ENCODE measurements around the gene BPHL.
"Not testable (repeated sequence)": the region's sequence is repeated elsewhere in the genome, so short reads cannot be mapped to it uniquely, and the experiment has no call there.

DNA sequence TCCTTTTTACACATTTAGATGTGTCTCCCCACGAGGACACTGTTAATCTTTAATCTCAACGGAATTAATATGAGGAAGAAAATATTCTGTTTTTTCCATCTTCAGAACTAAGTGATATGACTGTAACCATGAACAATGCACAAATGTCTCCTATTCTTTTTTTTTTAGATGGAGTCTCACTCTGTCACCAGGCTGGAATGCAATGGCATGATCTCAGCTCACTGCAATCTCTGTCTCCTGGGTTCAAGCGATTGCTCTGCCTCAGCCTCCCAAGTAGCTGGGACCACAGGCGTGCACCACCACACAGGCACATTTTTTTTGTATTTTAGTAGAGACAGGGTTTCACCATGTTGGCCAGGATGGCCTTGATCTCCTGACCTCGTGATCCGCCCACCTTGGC, 19.4 kb downstream of the BPHL start:
- not testable (repeated sequence) for TF ChIP-seq POLR2A (IDR thresholded peaks at IDR 0.05; ENCODE audit: borderline replicate concordance, extremely low read depth, insufficient read depth, insufficient read length); YY1 (IDR thresholded peaks at IDR 0.05; ENCODE audit: extremely low read depth, insufficient replicate concordance, low read depth, low read length); CTCF (IDR thresholded peaks at IDR 0.05 in 2 of 3, conservative IDR thresholded peaks at IDR 0.05 in 1 of 3; ENCODE audit: borderline replicate concordance in 1 of 3, insufficient read depth in 1 of 3, low read depth in 2 of 3, low read length in 2 of 3); POLR2AphosphoS5 (IDR thresholded peaks at IDR 0.05; ENCODE audit: low read depth, low read length); EZH2phosphoT487 (IDR thresholded peaks at IDR 0.05; ENCODE audit: borderline replicate concordance); FOSL1 (IDR thresholded peaks at IDR 0.05; ENCODE audit: low read depth); SP1 (IDR thresholded peaks at IDR 0.05; ENCODE audit: low read depth); EZH2 (IDR thresholded peaks at IDR 0.05)
- TF ChIP-seq, protein P1, sequence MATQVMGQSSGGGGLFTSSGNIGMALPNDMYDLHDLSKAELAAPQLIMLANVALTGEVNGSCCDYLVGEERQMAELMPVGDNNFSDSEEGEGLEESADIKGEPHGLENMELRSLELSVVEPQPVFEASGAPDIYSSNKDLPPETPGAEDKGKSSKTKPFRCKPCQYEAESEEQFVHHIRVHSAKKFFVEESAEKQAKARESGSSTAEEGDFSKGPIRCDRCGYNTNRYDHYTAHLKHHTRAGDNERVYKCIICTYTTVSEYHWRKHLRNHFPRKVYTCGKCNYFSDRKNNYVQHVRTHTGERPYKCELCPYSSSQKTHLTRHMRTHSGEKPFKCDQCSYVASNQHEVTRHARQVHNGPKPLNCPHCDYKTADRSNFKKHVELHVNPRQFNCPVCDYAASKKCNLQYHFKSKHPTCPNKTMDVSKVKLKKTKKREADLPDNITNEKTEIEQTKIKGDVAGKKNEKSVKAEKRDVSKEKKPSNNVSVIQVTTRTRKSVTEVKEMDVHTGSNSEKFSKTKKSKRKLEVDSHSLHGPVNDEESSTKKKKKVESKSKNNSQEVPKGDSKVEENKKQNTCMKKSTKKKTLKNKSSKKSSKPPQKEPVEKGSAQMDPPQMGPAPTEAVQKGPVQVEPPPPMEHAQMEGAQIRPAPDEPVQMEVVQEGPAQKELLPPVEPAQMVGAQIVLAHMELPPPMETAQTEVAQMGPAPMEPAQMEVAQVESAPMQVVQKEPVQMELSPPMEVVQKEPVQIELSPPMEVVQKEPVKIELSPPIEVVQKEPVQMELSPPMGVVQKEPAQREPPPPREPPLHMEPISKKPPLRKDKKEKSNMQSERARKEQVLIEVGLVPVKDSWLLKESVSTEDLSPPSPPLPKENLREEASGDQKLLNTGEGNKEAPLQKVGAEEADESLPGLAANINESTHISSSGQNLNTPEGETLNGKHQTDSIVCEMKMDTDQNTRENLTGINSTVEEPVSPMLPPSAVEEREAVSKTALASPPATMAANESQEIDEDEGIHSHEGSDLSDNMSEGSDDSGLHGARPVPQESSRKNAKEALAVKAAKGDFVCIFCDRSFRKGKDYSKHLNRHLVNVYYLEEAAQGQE (IDR thresholded peaks at IDR 0.05; ENCODE audit: low read depth) = not testable (repeated sequence)
- TF ChIP-seq, protein P2, sequence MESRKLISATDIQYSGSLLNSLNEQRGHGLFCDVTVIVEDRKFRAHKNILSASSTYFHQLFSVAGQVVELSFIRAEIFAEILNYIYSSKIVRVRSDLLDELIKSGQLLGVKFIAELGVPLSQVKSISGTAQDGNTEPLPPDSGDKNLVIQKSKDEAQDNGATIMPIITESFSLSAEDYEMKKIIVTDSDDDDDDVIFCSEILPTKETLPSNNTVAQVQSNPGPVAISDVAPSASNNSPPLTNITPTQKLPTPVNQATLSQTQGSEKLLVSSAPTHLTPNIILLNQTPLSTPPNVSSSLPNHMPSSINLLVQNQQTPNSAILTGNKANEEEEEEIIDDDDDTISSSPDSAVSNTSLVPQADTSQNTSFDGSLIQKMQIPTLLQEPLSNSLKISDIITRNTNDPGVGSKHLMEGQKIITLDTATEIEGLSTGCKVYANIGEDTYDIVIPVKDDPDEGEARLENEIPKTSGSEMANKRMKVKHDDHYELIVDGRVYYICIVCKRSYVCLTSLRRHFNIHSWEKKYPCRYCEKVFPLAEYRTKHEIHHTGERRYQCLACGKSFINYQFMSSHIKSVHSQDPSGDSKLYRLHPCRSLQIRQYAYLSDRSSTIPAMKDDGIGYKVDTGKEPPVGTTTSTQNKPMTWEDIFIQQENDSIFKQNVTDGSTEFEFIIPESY (IDR thresholded peaks at IDR 0.05; ENCODE audit: extremely low read depth, insufficient replicate concordance, low read length) = not testable (repeated sequence)

Measured in HCT116 (cell line).